Rectal smooth muscle tissue (tissue), 1 donor: Measurements from ENCODE around the gene BZW1.

Experiments
- H3K27ac ChIP-seq: one replicate; pipeline ENCODE4 v1.7.0; 2013; ENCODE audit warnings: low read depth, low read length, inconsistent platforms
- H3K27me3 ChIP-seq: one replicate; pipeline ENCODE4 v1.7.0; 2013; ENCODE audit warnings: low read length; ENCODE audit not compliant: control insufficient read depth, insufficient read depth
- H3K36me3 ChIP-seq: one replicate; pipeline ENCODE4 v1.7.0; 2013; ENCODE audit warnings: low read length; ENCODE audit not compliant: control insufficient read depth, insufficient read depth
- H3K4me1 ChIP-seq: one replicate; pipeline ENCODE4 v1.7.0; 2013; ENCODE audit warnings: low read length; ENCODE audit not compliant: control insufficient read depth, insufficient read depth
- H3K4me3 ChIP-seq: one replicate; pipeline ENCODE4 v1.7.0; 2013; ENCODE audit warnings: low read length
- H3K9ac ChIP-seq: one replicate; pipeline ENCODE4 v1.7.0; 2013; ENCODE audit warnings: low read length

Gene BZW1

DNA sequence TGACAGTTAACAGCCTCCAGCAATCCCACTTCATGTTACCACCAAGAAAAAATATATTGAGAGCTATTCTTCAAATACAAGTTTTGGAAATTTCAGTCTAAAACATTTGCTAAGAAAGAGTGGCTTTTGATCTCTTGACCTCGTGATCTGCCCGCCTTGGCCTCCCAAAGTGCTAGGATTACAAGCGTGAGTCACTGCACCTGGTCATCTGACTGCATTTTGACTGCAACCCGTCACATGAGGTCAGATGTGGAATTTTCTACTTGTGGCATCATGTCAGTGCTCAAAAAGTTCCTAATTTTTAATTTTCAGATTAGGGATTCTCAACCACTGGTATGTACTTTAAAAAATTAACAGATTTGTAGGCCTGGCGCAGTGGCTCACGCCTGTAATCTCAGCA lies 61.9 kb downstream of the BZW1 start:
- H3K36me3 ChIP-seq = peaks cover 2% of the 10 kb centered on the region
- no peak overlapping the region for H3K27ac ChIP-seq
- no peaks in the 10 kb centered on the region for H3K27me3 ChIP-seq
- no peak overlapping the region for H3K9ac ChIP-seq
- H3K4me3 ChIP-seq = no peak overlapping the region
- H3K4me1 ChIP-seq = no peaks in the 10 kb centered on the region
